Glutamatergic neuron (in vitro differentiated cells): Measurements from ENCODE around the gene PCNX2. TPM values are rescaled to one million over a fixed set of nuclear protein-coding genes. Genes with fewer than 3 reads are reported as not detected.

ENCODE experiments used
- DNase-seq: peaks from one replicate; pipeline ENCODE4 v3.0.0; 2022
- H3K27ac Mint-ChIP-seq: one replicate; pipeline ENCODE4 v1.8.0; 2020; ENCODE audit warnings: mild to moderate bottlenecking, mixed read lengths, inconsistent platforms; ENCODE audit not compliant: unreplicated experiment
- H3K27me3 Mint-ChIP-seq: one replicate; pipeline ENCODE4 v1.8.0; 2020; ENCODE audit warnings: mild to moderate bottlenecking, moderate library complexity, mixed read lengths, inconsistent platforms; ENCODE audit not compliant: unreplicated experiment
- H3K36me3 Mint-ChIP-seq: one replicate; pipeline ENCODE4 v1.8.0; 2020; ENCODE audit warnings: mild to moderate bottlenecking, mixed read lengths, inconsistent platforms; ENCODE audit not compliant: unreplicated experiment
- H3K4me1 Mint-ChIP-seq: one replicate; pipeline ENCODE4 v1.8.0; 2020; ENCODE audit warnings: mild to moderate bottlenecking, low read depth, mixed read lengths, inconsistent platforms; ENCODE audit not compliant: unreplicated experiment
- H3K4me3 Mint-ChIP-seq: one replicate; pipeline ENCODE4 v1.8.0; 2020; ENCODE audit warnings: mild to moderate bottlenecking, mixed read lengths, inconsistent platforms; ENCODE audit not compliant: unreplicated experiment
- H3K9me3 Mint-ChIP-seq: one replicate; pipeline ENCODE4 v1.8.0; 2020; ENCODE audit warnings: mild to moderate bottlenecking, moderate library complexity, mixed read lengths, inconsistent platforms; ENCODE audit not compliant: unreplicated experiment
- CTCF ChIP-seq: fragments of 200-600 bp; sonication (generic); IDR thresholded peaks from one replicate; pipeline ENCODE4 v1.5.0; 2021; ENCODE audit not compliant: partially characterized antibody, unreplicated experiment
- total RNA-seq: library from RNA; stranded (reverse); fragmentation: NEBNext Ultra II Directional; extraction: Animal tissue kit (Norgen Biotek cat#: 25700); gene quantifications from one replicate; pipeline ENCODE4 v1.2.1, GENCODE V29; 2021; ENCODE audit not compliant: unreplicated experiment

Gene PCNX2
- total RNA-seq, 1 donor from 2014 or later: 44.5 TPM

GRCh38 chr1:233240829-233241682 is 54.5 kb downstream of the PCNX2 start:
- DNase-seq: peak; percentile 78
- no peak overlapping the region for H3K4me3 Mint-ChIP-seq
- peaks cover 6% of the 10 kb centered on the region for H3K36me3 Mint-ChIP-seq
- H3K9me3 Mint-ChIP-seq: no peaks in the 10 kb centered on the region
- peaks cover under 1% of the 10 kb centered on the region for H3K27me3 Mint-ChIP-seq
- H3K27ac Mint-ChIP-seq: no peak overlapping the region
- TF ChIP-seq CTCF: peak; percentile 64
- peaks cover 13% of the 10 kb centered on the region for H3K4me1 Mint-ChIP-seq

- H3K36me3 Mint-ChIP-seq: peaks cover 6% of the 10 kb centered on the region
- DNase-seq: no peak
- H3K27me3 Mint-ChIP-seq: peaks cover 2% of the 10 kb centered on the region
- H3K9me3 Mint-ChIP-seq: no peaks in the 10 kb centered on the region
- H3K4me1 Mint-ChIP-seq: peaks cover 15% of the 10 kb centered on the region
- TF ChIP-seq CTCF: no peak
- no peak overlapping the region for H3K4me3 Mint-ChIP-seq
- H3K27ac Mint-ChIP-seq: no peak overlapping the region
Measured at GRCh38 chr1:233240371-233240770, 55.2 kb downstream of the PCNX2 start.

GRCh38 chr1:233238884-233239431 is 56.6 kb downstream of the PCNX2 start:
- no peak for DNase-seq
- H3K27ac Mint-ChIP-seq: no peak overlapping the region
- H3K9me3 Mint-ChIP-seq: no peaks in the 10 kb centered on the region
- peaks cover 2% of the 10 kb centered on the region for H3K27me3 Mint-ChIP-seq
- H3K4me1 Mint-ChIP-seq: peaks cover 13% of the 10 kb centered on the region
- H3K36me3 Mint-ChIP-seq: no peaks in the 10 kb centered on the region
- no peak for TF ChIP-seq CTCF
- H3K4me3 Mint-ChIP-seq: no peak overlapping the region

GRCh38 chr1:233237647-233238046 is 57.9 kb downstream of the PCNX2 start:
- H3K4me1 Mint-ChIP-seq: peaks cover 13% of the 10 kb centered on the region
- peaks cover 2% of the 10 kb centered on the region for H3K27me3 Mint-ChIP-seq
- no peaks in the 10 kb centered on the region for H3K9me3 Mint-ChIP-seq
- DNase-seq: no peak
- H3K4me3 Mint-ChIP-seq: no peak overlapping the region
- no peak for TF ChIP-seq CTCF
- H3K27ac Mint-ChIP-seq: no peak overlapping the region
- H3K36me3 Mint-ChIP-seq: no peaks in the 10 kb centered on the region

GRCh38 chr1:233233508-233234040 is 62.0 kb downstream of the PCNX2 start:
- no peak for DNase-seq
- Mint-ChIP-seq H3K4me1 (peaks cover 9% of the 10 kb centered on the region), H3K4me3 (no peak overlapping the region), H3K36me3 (no peaks in the 10 kb centered on the region), H3K9me3 (no peaks in the 10 kb centered on the region), H3K27ac (no peak overlapping the region), H3K27me3 (peaks cover 2% of the 10 kb centered on the region)
- TF ChIP-seq CTCF: no peak
